T-helper 9 cell (primary cell): ENCODE measurements around the gene MDFIC.

ENCODE experiments used
- DNase-seq: peaks from one replicate; pipeline ENCODE4 v3.0.0-alpha.2; 2020

MDFIC gene

GRCh38 chr7:114928060-114928459 lies 6.2 kb downstream of the MDFIC start:
- DNase-seq = no peak

GRCh38 chr7:114929570-114929969 lies 7.7 kb downstream of the MDFIC start:
- DNase-seq = no peak

GRCh38 chr7:114930107-114930661 lies 8.3 kb downstream of the MDFIC start:
- DNase-seq = no peak

GRCh38 chr7:114930829-114931655 lies 9.1 kb downstream of the MDFIC start:
- no peak for DNase-seq

- no peak for DNase-seq
These were observed 9.7 kb downstream of the MDFIC start for GRCh38 chr7:114931656-114932011.

- no peak for DNase-seq
These were observed 11.1 kb downstream of the MDFIC start for GRCh38 chr7:114932991-114933390.

- no peak for DNase-seq
These were observed 11.8 kb downstream of the MDFIC start for GRCh38 chr7:114933658-114934057.

- DNase-seq = no peak
These were observed 12.2 kb downstream of the MDFIC start for GRCh38 chr7:114934086-114934485.

GRCh38 chr7:114934713-114935112 lies 12.8 kb downstream of the MDFIC start:
- DNase-seq = no peak

GRCh38 chr7:114936471-114936870 lies 14.6 kb downstream of the MDFIC start:
- no peak for DNase-seq

- DNase-seq = no peak
These were observed 15.6 kb downstream of the MDFIC start for GRCh38 chr7:114937446-114937845.

GRCh38 chr7:114938785-114939184 lies 16.9 kb downstream of the MDFIC start:
- DNase-seq = no peak

GRCh38 chr7:114939484-114940097 lies 17.7 kb downstream of the MDFIC start:
- DNase-seq = peak; percentile 22

- DNase-seq = no peak
These were observed 18.3 kb downstream of the MDFIC start for GRCh38 chr7:114940220-114940619.

GRCh38 chr7:114941692-114942091 lies 19.8 kb downstream of the MDFIC start:
- DNase-seq = no peak

GRCh38 chr7:114942446-114943175 lies 20.7 kb downstream of the MDFIC start:
- no peak for DNase-seq

- DNase-seq = no peak
These were observed 21.6 kb downstream of the MDFIC start for GRCh38 chr7:114943530-114943929.

GRCh38 chr7:114943953-114944744 lies 22.3 kb downstream of the MDFIC start:
- no peak for DNase-seq

- no peak for DNase-seq
These were observed 23.1 kb downstream of the MDFIC start for GRCh38 chr7:114944745-114945625.

GRCh38 chr7:114949231-114949630 lies 27.3 kb downstream of the MDFIC start:
- DNase-seq = no peak

GRCh38 chr7:114952296-114952695 lies 30.4 kb downstream of the MDFIC start:
- no peak for DNase-seq

- DNase-seq = no peak
These were observed 31.8 kb downstream of the MDFIC start for GRCh38 chr7:114953724-114954123.
